Endothelial cell of umbilical vein (primary cell): ENCODE results near the gene MTARC2. TPM values are rescaled to one million over a fixed set of nuclear protein-coding genes. Genes with fewer than 3 reads are reported as not detected.

Source experiments
- BruUV-seq: library from RNA; stranded (reverse); fragments of 400-500 nt; replicated peaks from 2 replicates; lab custom pipeline; 2021; lab: Mats Ljungman, UMichigan
- CTCF ChIA-PET: fragments of 300-600, 350-600 bp; sonication (Branson Sonifier 250); formaldehyde crosslinking; loops from one replicate; lab custom pipeline; 2021; ENCODE audit warnings: antibody characterized with exemption, inconsistent platforms; lab: Charles Lee
- POLR2A ChIA-PET: fragments of 300-600, 350-600 bp; sonication (Branson Sonifier 250); formaldehyde crosslinking; loops from one replicate; lab custom pipeline; 2021; ENCODE audit warnings: antibody characterized with exemption, inconsistent platforms; lab: Charles Lee
- DNase-seq: peaks from one replicate; pipeline ENCODE4 v3.0.0-alpha.2; 2011; ENCODE audit warnings: low read depth, low spot score
- FAIRE-seq: peaks from 2 replicates; lab custom pipeline; 2011; peaks lifted over from hg19 to GRCh38; lab: Jason Lieb, UNC
- H2AFZ ChIP-seq: 2 replicates; pipeline ENCODE4 v1.6.0; 2012; ENCODE audit warnings: low read depth, low read length, control low read depth, inconsistent platforms
- H3K27ac ChIP-seq: 2 replicates; pipeline ENCODE4 v1.5.1; 2011; ENCODE audit warnings: low read depth, mild to moderate bottlenecking, control low read depth, low read length, moderate library complexity; ENCODE audit not compliant: insufficient read depth
- H3K27me3 ChIP-seq, 2 experiments: 2 replicates each; pipeline versions ENCODE4 v1.6.0 to v1.6.1; 2011; ENCODE audit warnings: low read length in 2 of 2, mixed read lengths in 1 of 2; ENCODE audit not compliant: control insufficient read depth in 2 of 2, insufficient read depth in 2 of 2
- H3K36me3 ChIP-seq, 2 experiments: 2 replicates in 1 of 2; 3 replicates in 1 of 2; pipeline ENCODE4 v1.5.1; 2011; ENCODE audit warnings: low read length in 2 of 2, mild to moderate bottlenecking in 1 of 2, moderate library complexity in 1 of 2; ENCODE audit not compliant: control insufficient read depth in 2 of 2, insufficient read depth in 2 of 2; ENCODE audit errors: extremely low read depth in 1 of 2
- H3K4me1 ChIP-seq: 3 replicates; pipeline ENCODE4 v1.5.1; 2011; ENCODE audit warnings: mild to moderate bottlenecking, low read length; ENCODE audit not compliant: control insufficient read depth, insufficient read depth; ENCODE audit errors: extremely low read depth
- H3K4me2 ChIP-seq: 2 replicates; pipeline ENCODE4 v1.6.1; 2011; ENCODE audit warnings: low read length, control low read depth, mixed read lengths; ENCODE audit not compliant: insufficient read depth
- H3K4me3 ChIP-seq, 3 experiments: fragments of 200-600 bp in 1 of 3; sonication (generic), shearing (Covaris generic) in 1 of 3; replicated peaks in 1 of 3; 2 replicates each; pipeline ENCODE4 v1.5.1; 2011 to 2016; ENCODE audit warnings: control low read depth in 3 of 3, low read length in 3 of 3, mild to moderate bottlenecking in 2 of 3, inconsistent platforms in 1 of 3, low read depth in 1 of 3, moderate library complexity in 1 of 3; ENCODE audit not compliant: insufficient read depth in 1 of 3
- H3K79me2 ChIP-seq: 2 replicates; pipeline ENCODE4 v1.6.0; 2012; ENCODE audit warnings: low read length, inconsistent platforms; ENCODE audit not compliant: control insufficient read depth, insufficient read depth
- H3K9ac ChIP-seq: replicated peaks from 2 replicates; pipeline ENCODE3; 2011; ENCODE audit warnings: low read length, control low read depth; ENCODE audit not compliant: insufficient read depth; ENCODE audit errors: extremely low read depth
- H3K9me1 ChIP-seq: replicated peaks from 3 replicates; pipeline ENCODE4 v1.6.0; 2011; ENCODE audit warnings: mild to moderate bottlenecking, low read length; ENCODE audit not compliant: control insufficient read depth, insufficient read depth; ENCODE audit errors: extremely low read depth
- H3K9me3 ChIP-seq: replicated peaks from 2 replicates; pipeline ENCODE4 v1.5.1; 2012; ENCODE audit warnings: low read length, inconsistent platforms; ENCODE audit not compliant: control insufficient read depth, insufficient read depth
- H4K20me1 ChIP-seq: replicated peaks from 2 replicates; pipeline ENCODE3; 2011; ENCODE audit warnings: mild to moderate bottlenecking, low read length; ENCODE audit not compliant: control insufficient read depth, insufficient read depth; ENCODE audit errors: extremely low read depth
- EZH2 ChIP-seq: IDR thresholded peaks from 2 replicates; pipeline ENCODE4 v1.6.1; 2012; ENCODE audit warnings: borderline replicate concordance, low read depth, mild to moderate bottlenecking, moderate library complexity, low read length, inconsistent platforms; ENCODE audit not compliant: severe bottlenecking
- FOS ChIP-seq: IDR thresholded peaks from 2 replicates; pipeline ENCODE4 v1.6.1; 2011; ENCODE audit warnings: mild to moderate bottlenecking, low read length, moderate library complexity, borderline replicate concordance; ENCODE audit not compliant: insufficient read depth
- GATA2 ChIP-seq: IDR thresholded peaks from 2 replicates; pipeline ENCODE4 v1.7.0; 2011; ENCODE audit warnings: low read depth, mild to moderate bottlenecking, moderate library complexity, mixed read lengths, low read length; ENCODE audit not compliant: insufficient read length, insufficient read depth
- JUN ChIP-seq: IDR thresholded peaks from 2 replicates; pipeline ENCODE4 v1.6.1; 2011; ENCODE audit warnings: borderline replicate concordance, low read depth; ENCODE audit not compliant: insufficient read length, insufficient read depth
- MYC ChIP-seq: IDR thresholded peaks from one replicate; pipeline ENCODE4 v1.6.1; 2011; ENCODE audit warnings: mild to moderate bottlenecking, low read depth, low read length
- POLR2A ChIP-seq: IDR thresholded peaks from 2 replicates; pipeline ENCODE4 v1.6.1; 2012; ENCODE audit warnings: low read depth, mild to moderate bottlenecking, control low read depth, low read length
- POLR2AphosphoS5 ChIP-seq: IDR thresholded peaks from 2 replicates; pipeline ENCODE4 v1.6.1; 2012; ENCODE audit warnings: low read depth, mild to moderate bottlenecking, control low read depth, low read length, moderate library complexity; ENCODE audit not compliant: insufficient read depth
- dilution Hi-C: fragments of 300-500 bp; cut with MboI; formaldehyde crosslinking; loops from one replicate; pipeline ENCODE4 v1.15.0; 2019; ENCODE audit warnings: low sequenced_read_pairs; ENCODE audit not compliant: extremely low pct_ligation_motif_present
- intact Hi-C: fragments of 100-400 bp; cut with micrococcal nuclease; formaldehyde crosslinking; loops from one replicate; pipeline ENCODE4 v1.10.0; 2022
- polyA plus RNA-seq, 4 experiments: library from polyadenylated mRNA; depleted of rRNA in 3 of 4; stranded (reverse) in 3 of 4; unstranded in 1 of 4; fragments of >200 nt; gene quantifications; 2 replicates each; pipeline versions ENCODE4 v1.2.1 to v1.2.3, GENCODE V29; 2011 to 2012; ENCODE audit warnings: missing spikeins in 1 of 4
- total RNA-seq: library from RNA; stranded (reverse); gene quantifications from 2 replicates; pipeline ENCODE4 v1.2.3, GENCODE V29; 2021
- TF ChIP-seq, protein P1 (sequence below): IDR thresholded peaks from 2 replicates; pipeline ENCODE4 v1.6.1; 2011; ENCODE audit not compliant: insufficient read depth, insufficient read length
- TF ChIP-seq, protein P2 (sequence below), 2 donors: IDR thresholded peaks; 1 replicate in 1 of 2; 2 replicates in 1 of 2; pipeline ENCODE4 v1.5.1; 2011; ENCODE audit warnings: low read length in 2 of 2, mild to moderate bottlenecking in 2 of 2, moderate library complexity in 2 of 2, control low read depth in 1 of 2, inconsistent platforms in 1 of 2, low read depth in 1 of 2; ENCODE audit not compliant: insufficient read depth in 1 of 2; ENCODE audit errors: extremely low read depth in 1 of 2

Gene MTARC2
- total and polyA plus RNA-seq, 2 donors (not counting 3 experiments of a cell fraction or from before 2014, with no cell fraction given): 9.8 to 14.1 TPM

DNA sequence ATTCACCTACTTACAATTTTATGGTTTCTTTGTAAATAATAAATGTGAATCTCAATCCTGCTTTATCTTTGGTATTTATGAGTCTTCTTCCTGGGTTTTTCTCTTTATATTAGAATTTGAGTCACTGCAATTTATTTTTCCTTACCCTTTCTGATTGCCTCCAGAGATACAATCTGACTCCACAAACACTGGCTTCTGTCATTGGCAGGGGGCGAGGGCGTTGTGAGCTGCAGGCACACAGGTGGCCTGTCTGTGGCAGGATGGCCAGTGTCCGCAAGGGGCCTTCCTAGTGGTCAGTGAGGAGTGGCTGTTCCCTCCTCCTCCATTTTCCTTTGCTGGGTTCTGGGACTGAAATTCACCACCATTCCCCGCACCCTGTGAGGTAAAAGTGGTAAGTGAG lies 36.6 kb downstream of the MTARC2 start:
- no peak overlapping the region for H3K27ac ChIP-seq
- no peaks in the 10 kb centered on the region for H4K20me1 ChIP-seq
- H3K79me2 ChIP-seq: no peaks in the 10 kb centered on the region
- TF ChIP-seq, protein P1, sequence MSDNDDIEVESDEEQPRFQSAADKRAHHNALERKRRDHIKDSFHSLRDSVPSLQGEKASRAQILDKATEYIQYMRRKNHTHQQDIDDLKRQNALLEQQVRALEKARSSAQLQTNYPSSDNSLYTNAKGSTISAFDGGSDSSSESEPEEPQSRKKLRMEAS: no peak
- TF ChIP-seq FOS (no peak), JUN (no peak), MYC (no peak), POLR2AphosphoS5 (no peak), POLR2A (no peak), EZH2 (no peak), GATA2 (no peak)
- TF ChIP-seq, protein P2, sequence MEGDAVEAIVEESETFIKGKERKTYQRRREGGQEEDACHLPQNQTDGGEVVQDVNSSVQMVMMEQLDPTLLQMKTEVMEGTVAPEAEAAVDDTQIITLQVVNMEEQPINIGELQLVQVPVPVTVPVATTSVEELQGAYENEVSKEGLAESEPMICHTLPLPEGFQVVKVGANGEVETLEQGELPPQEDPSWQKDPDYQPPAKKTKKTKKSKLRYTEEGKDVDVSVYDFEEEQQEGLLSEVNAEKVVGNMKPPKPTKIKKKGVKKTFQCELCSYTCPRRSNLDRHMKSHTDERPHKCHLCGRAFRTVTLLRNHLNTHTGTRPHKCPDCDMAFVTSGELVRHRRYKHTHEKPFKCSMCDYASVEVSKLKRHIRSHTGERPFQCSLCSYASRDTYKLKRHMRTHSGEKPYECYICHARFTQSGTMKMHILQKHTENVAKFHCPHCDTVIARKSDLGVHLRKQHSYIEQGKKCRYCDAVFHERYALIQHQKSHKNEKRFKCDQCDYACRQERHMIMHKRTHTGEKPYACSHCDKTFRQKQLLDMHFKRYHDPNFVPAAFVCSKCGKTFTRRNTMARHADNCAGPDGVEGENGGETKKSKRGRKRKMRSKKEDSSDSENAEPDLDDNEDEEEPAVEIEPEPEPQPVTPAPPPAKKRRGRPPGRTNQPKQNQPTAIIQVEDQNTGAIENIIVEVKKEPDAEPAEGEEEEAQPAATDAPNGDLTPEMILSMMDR (IDR thresholded peaks at IDR 0.05; ENCODE audit: extremely low read depth in 1 of 2, insufficient read depth in 1 of 2, low read depth in 1 of 2, low read length in 2 of 2): no peak
- peaks cover 0 to 2% of the 10 kb centered on the region in 2 experiments for H3K36me3 ChIP-seq
- intact Hi-C loops: no loop called here
- no peak overlapping the region for H2AFZ ChIP-seq
- no peak for FAIRE-seq
- H3K9me1 ChIP-seq: no peaks in the 10 kb centered on the region
- CTCF ChIA-PET: interaction anchor here (0.8 to 7.3 kb wide), 3 partner anchors 8 to 504 kb away, joined by 3 to 66 read pairs (median 9); no protein-coding TSS in a partner anchor
- H3K9ac ChIP-seq: no peak overlapping the region
- dilution Hi-C loops: no loop called here
- H3K4me3 ChIP-seq: no peak overlapping the region
- POLR2A ChIA-PET: no interaction called here
- no peaks in the 10 kb centered on the region for H3K27me3 ChIP-seq
- DNase-seq: no peak
- peaks cover 12% of the 10 kb centered on the region for H3K4me1 ChIP-seq
- H3K4me2 ChIP-seq: no peak overlapping the region
- BruUV-seq: no TSS peak
- no peaks in the 10 kb centered on the region for H3K9me3 ChIP-seq
